IMR-90 (cell line): Measurements from ENCODE around the gene GDPD2. TPM values are rescaled to one million over a fixed set of nuclear protein-coding genes. Genes with fewer than 3 reads are reported as not detected.

ENCODE experiments used
- ATAC-seq: fragments of 200-7000 bp; cut with Tn5 transposase; 2 replicates; pipeline ENCODE4 v1.9.1; 2020; ENCODE audit warnings: low read depth, mild to moderate bottlenecking, moderate library complexity
- BruUV-seq: library from RNA; stranded (reverse); fragments of 400-500 nt; replicated peaks from 2 replicates; lab custom pipeline; 2021; lab: Mats Ljungman, UMichigan
- CTCF ChIA-PET: fragments of 300-600 bp; formaldehyde crosslinking; extraction: SDS; loops from one replicate; lab custom pipeline; 2021; ENCODE audit warnings: antibody characterized with exemption; lab: Yijun Ruan, JAX
- POLR2A ChIA-PET: fragments of 300-600 bp; sonication (Branson Sonifier 250); formaldehyde crosslinking; loops from one replicate; lab custom pipeline; 2022; ENCODE audit warnings: antibody characterized with exemption; ENCODE audit not compliant: unreplicated experiment; lab: Charles Lee
- DNase-seq: peaks from one replicate; pipeline ENCODE4 v3.0.0; 2013
- H2AFZ ChIP-seq: replicated peaks from 2 replicates; pipeline ENCODE3; 2013; ENCODE audit warnings: low read length, mild to moderate bottlenecking; ENCODE audit not compliant: poor library complexity
- H2AK5ac ChIP-seq: 2 replicates; pipeline ENCODE4 v1.6.1; 2013; ENCODE audit warnings: low read depth, low read length, inconsistent platforms
- H2AK9ac ChIP-seq: replicated peaks from 2 replicates; pipeline ENCODE3; 2013; ENCODE audit warnings: mild to moderate bottlenecking, low read depth, low read length, moderate library complexity; ENCODE audit not compliant: poor library complexity
- H2BK120ac ChIP-seq: 2 replicates; pipeline ENCODE4 v1.6.1; 2013; ENCODE audit warnings: low read depth, low read length, inconsistent platforms
- H2BK15ac ChIP-seq: 3 replicates; pipeline ENCODE4 v1.6.1; 2013; ENCODE audit warnings: low read depth, low read length, inconsistent platforms
- H2BK20ac ChIP-seq: 2 replicates; pipeline ENCODE4 v1.6.1; 2013; ENCODE audit warnings: low read depth, mild to moderate bottlenecking, inconsistent platforms, low read length, moderate library complexity
- H2BK5ac ChIP-seq: 2 replicates; pipeline ENCODE4 v1.6.1; 2013; ENCODE audit warnings: mild to moderate bottlenecking, low read depth, low read length, inconsistent platforms; ENCODE audit not compliant: poor library complexity, severe bottlenecking
- H3K14ac ChIP-seq: replicated peaks from 2 replicates; pipeline ENCODE4 v1.6.1; 2013; ENCODE audit warnings: low read depth, low read length, inconsistent platforms
- H3K18ac ChIP-seq: 2 replicates; pipeline ENCODE4 v1.6.1; 2013; ENCODE audit warnings: low read depth, low read length, control low read depth
- H3K23ac ChIP-seq: 2 replicates; pipeline ENCODE4 v1.6.1; 2013; ENCODE audit warnings: low read depth, low read length, inconsistent platforms
- H3K27ac ChIP-seq: 2 replicates; pipeline ENCODE4 v1.5.1; 2013; ENCODE audit warnings: mild to moderate bottlenecking, control low read depth, low read length; ENCODE audit not compliant: insufficient read depth
- H3K27me3 ChIP-seq: 2 replicates; pipeline ENCODE4 v1.6.1; 2013; ENCODE audit warnings: low read length; ENCODE audit not compliant: control insufficient read depth, insufficient read depth
- H3K36me3 ChIP-seq: 2 replicates; pipeline ENCODE4 v1.6.1; 2013; ENCODE audit warnings: low read length, mixed read lengths; ENCODE audit not compliant: control insufficient read depth, insufficient read depth
- H3K4ac ChIP-seq: 2 replicates; pipeline ENCODE4 v1.6.1; 2013; ENCODE audit warnings: low read depth, low read length, inconsistent platforms
- H3K4me1 ChIP-seq: 2 replicates; pipeline ENCODE4 v1.6.1; 2013; ENCODE audit warnings: low read length, mixed read lengths; ENCODE audit not compliant: control insufficient read depth, insufficient read depth
- H3K4me2 ChIP-seq: 2 replicates; pipeline ENCODE4 v1.6.1; 2013; ENCODE audit warnings: low read depth, mild to moderate bottlenecking, control low read depth, low read length, moderate library complexity
- H3K4me3 ChIP-seq: 2 replicates; pipeline ENCODE4 v1.5.1; 2013; ENCODE audit warnings: low read depth, mild to moderate bottlenecking, control low read depth, low read length, moderate library complexity; ENCODE audit not compliant: insufficient read depth
- H3K56ac ChIP-seq: 2 replicates; pipeline ENCODE4 v1.6.1; 2013; ENCODE audit warnings: low read length, inconsistent platforms; ENCODE audit not compliant: insufficient read depth; ENCODE audit errors: extremely low read depth
- H3K79me1 ChIP-seq, 2 experiments: 2 replicates each; pipeline ENCODE4 v1.6.1; 2013; ENCODE audit warnings: low read length in 2 of 2, inconsistent platforms in 1 of 2, low read depth in 1 of 2
- H3K9ac ChIP-seq: 2 replicates; pipeline ENCODE4 v1.6.1; 2013; ENCODE audit warnings: low read depth, low read length, control low read depth
- H3K9me1 ChIP-seq: 2 replicates; pipeline ENCODE4 v1.6.1; 2013; ENCODE audit warnings: low read length, inconsistent platforms; ENCODE audit not compliant: insufficient read depth
- H3K9me3 ChIP-seq: 2 replicates; pipeline ENCODE4 v1.6.1; 2013; ENCODE audit warnings: low read length; ENCODE audit not compliant: control insufficient read depth, insufficient read depth
- H4K20me1 ChIP-seq: 2 replicates; pipeline ENCODE4 v1.6.1; 2013; ENCODE audit warnings: low read length, inconsistent platforms; ENCODE audit not compliant: insufficient read depth
- H4K5ac ChIP-seq: 2 replicates; pipeline ENCODE4 v1.6.1; 2013; ENCODE audit warnings: mild to moderate bottlenecking, low read depth, low read length, control low read depth
- H4K8ac ChIP-seq, 2 experiments: 2 replicates each; pipeline ENCODE4 v1.6.1; 2013; ENCODE audit warnings: low read depth in 2 of 2, low read length in 2 of 2, control low read depth in 1 of 2, inconsistent platforms in 1 of 2
- H4K91ac ChIP-seq: 2 replicates; pipeline ENCODE4 v1.6.1; 2013; ENCODE audit warnings: low read depth, low read length, inconsistent platforms; ENCODE audit not compliant: insufficient read depth
- MAZ ChIP-seq: IDR thresholded peaks from 2 replicates; pipeline ENCODE4 v1.6.1; 2012; ENCODE audit warnings: low read depth, mild to moderate bottlenecking, low read length, improper control_type of control experiment, moderate library complexity, borderline replicate concordance
- MXI1 ChIP-seq: IDR thresholded peaks from 2 replicates; pipeline ENCODE4 v1.6.1; 2012; ENCODE audit warnings: low read depth, mild to moderate bottlenecking, low read length, moderate library complexity, borderline replicate concordance
- POLR2A ChIP-seq: IDR thresholded peaks from 2 replicates; pipeline ENCODE4 v1.6.1; 2012; ENCODE audit warnings: mild to moderate bottlenecking, low read depth, low read length
- RFX5 ChIP-seq: IDR thresholded peaks from 2 replicates; pipeline ENCODE4 v1.8.0; 2012; ENCODE audit warnings: low read depth, mild to moderate bottlenecking, low read length, moderate library complexity
- SMC3 ChIP-seq: fragments of 150-350 bp; IDR thresholded peaks from 2 replicates; pipeline ENCODE4 v1.6.1; 2016; ENCODE audit warnings: low read depth, mild to moderate bottlenecking, antibody characterized with exemption, low read length, moderate library complexity
- WGBS, 2 experiments: methylation state at CpG; one replicate each; pipeline versions ENCODE4 v1.1.5 to v1.1.7; 2013; ENCODE audit warnings: missing lambda C conversion rate in 2 of 2; ENCODE audit not compliant: insufficient read length in 1 of 2; ENCODE audit errors: extremely low coverage in 2 of 2; 5-methylcytosine and 5-hydroxymethylcytosine counted together
- dilution Hi-C: fragments of 300-500 bp; cut with HindIII; formaldehyde crosslinking; loops from one replicate; pipeline ENCODE4 v1.14.3; 2018; ENCODE audit warnings: low sequenced_read_pairs; ENCODE audit not compliant: unreplicated experiment
- in situ Hi-C: fragments of 300-500 bp; cut with MboI; formaldehyde crosslinking; loops from 3 replicates; pipeline ENCODE4 v1.14.3; 2019; ENCODE audit warnings: low sequenced_read_pairs, inconsistent platforms, mixed read lengths
- intact Hi-C: fragments of 100-400 bp; cut with micrococcal nuclease; formaldehyde crosslinking; loops from 2 replicates; pipeline ENCODE4 v1.10.0; 2022
- polyA plus RNA-seq, 3 experiments: library from polyadenylated mRNA; depleted of rRNA; stranded (reverse); fragments of >200 nt; gene quantifications; 2 replicates each; pipeline ENCODE4 v1.2.3, GENCODE V29; 2012; ENCODE audit warnings: low replicate concordance in 1 of 3
- total RNA-seq: library from RNA; depleted of rRNA; stranded (reverse); fragments of >200 nt; gene quantifications from 2 replicates; pipeline ENCODE4 v1.2.3, GENCODE V29; 2012

Gene GDPD2
- total and polyA plus RNA-seq, 2 of the 4 experiments (the other 2 are of a cell fraction): not detected

- no peak overlapping the region for H2BK5ac ChIP-seq
- H3K23ac ChIP-seq: no peak overlapping the region
- TF ChIP-seq MXI1: no peak
- no peak for TF ChIP-seq POLR2A
- no peak for TF ChIP-seq RFX5
- no peak for TF ChIP-seq SMC3
- TF ChIP-seq MAZ: no peak
- no peak overlapping the region for H3K56ac ChIP-seq
- no peak overlapping the region for H2BK20ac ChIP-seq
- CTCF ChIA-PET: no interaction called here
- no peak overlapping the region for H2BK15ac ChIP-seq
- H3K9me1 ChIP-seq: no peaks in the 10 kb centered on the region
- H3K9ac ChIP-seq: no peak overlapping the region
- no peak overlapping the region for H3K4me2 ChIP-seq
- H2BK120ac ChIP-seq: no peak overlapping the region
- H4K5ac ChIP-seq: no peak overlapping the region
- H2AFZ ChIP-seq: no peak overlapping the region
- dilution Hi-C loops (no loop called here), in situ Hi-C loops (no loop called here), intact Hi-C loops (no loop called here)
- no peak for ATAC-seq
- H3K4ac ChIP-seq: no peak overlapping the region
- no peak overlapping the region for H3K27ac ChIP-seq
- H4K91ac ChIP-seq: no peak overlapping the region
- H2AK5ac ChIP-seq: no peak overlapping the region
- H3K9me3 ChIP-seq: no peaks in the 10 kb centered on the region
- no peak overlapping the region for H3K4me3 ChIP-seq
- no peak for DNase-seq
- peaks cover 3% of the 10 kb centered on the region; the same call in 1 of the 2 replicates for H3K36me3 ChIP-seq
- H2AK9ac ChIP-seq: no peak overlapping the region
- no peak overlapping the region for H3K14ac ChIP-seq
- H4K20me1 ChIP-seq: no peaks in the 10 kb centered on the region
- H3K79me1 ChIP-seq: no peaks in the 10 kb centered on the region
- H4K8ac ChIP-seq: no peak overlapping the region
- no CpG with 5 or more reads among the region's 2 CpGs for WGBS, 2 experiments
- H3K4me1 ChIP-seq: no peaks in the 10 kb centered on the region
- peaks cover 8% of the 10 kb centered on the region for H3K27me3 ChIP-seq
- H3K18ac ChIP-seq: no peak overlapping the region
- POLR2A ChIA-PET: no interaction called here
- no TSS peak for BruUV-seq
These were observed 1.5 kb upstream of the GDPD2 start for GRCh38 chrX:70421618-70422017.
